GM23338 (cell line): Measurements from ENCODE around the gene MYO9A. TPM values are rescaled to one million over a fixed set of nuclear protein-coding genes. Genes with fewer than 3 reads are reported as not detected.
"Not testable (repeated sequence)": the region's sequence is repeated elsewhere in the genome, so short reads cannot be mapped to it uniquely, and the experiment has no call there.

ENCODE experiments used
- ATAC-seq: fragments of 200-7000 bp; cut with Tn5 transposase; 3 replicates; pipeline ENCODE4 v1.9.1; 2020
- DNase-seq: peaks from one replicate; pipeline ENCODE4 v3.0.0-alpha.2; 2015; ENCODE audit warnings: low spot score
- H2AFZ ChIP-seq: fragments of 200-600 bp; sonication (generic); 2 replicates; pipeline ENCODE4 v1.8.0; 2016; ENCODE audit warnings: antibody characterized with exemption, mild to moderate bottlenecking, moderate library complexity
- H3F3A ChIP-seq: fragments of 200-600 bp; sonication (generic); replicated peaks from 2 replicates; pipeline ENCODE4 v1.8.0; 2017; ENCODE audit warnings: antibody characterized with exemption, mixed run types, low read depth
- H3K27ac ChIP-seq: fragments of 200-600 bp; sonication (generic); 2 replicates; pipeline ENCODE4 v1.6.1; 2016; ENCODE audit warnings: low read depth
- H3K27me3 ChIP-seq: fragments of 200-600 bp; sonication (generic); 2 replicates; pipeline ENCODE4 v1.8.0; 2016; ENCODE audit warnings: mild to moderate bottlenecking, mixed run types, moderate library complexity; ENCODE audit not compliant: insufficient read depth
- H3K36me3 ChIP-seq: fragments of 200-600 bp; sonication (generic); 2 replicates; pipeline ENCODE4 v1.8.0; 2016; ENCODE audit warnings: mild to moderate bottlenecking; ENCODE audit not compliant: insufficient read depth
- H3K4me1 ChIP-seq: fragments of 200-600 bp; sonication (generic); 2 replicates; pipeline ENCODE4 v1.8.0; 2016; ENCODE audit warnings: mild to moderate bottlenecking, moderate library complexity; ENCODE audit not compliant: insufficient read depth
- H3K4me2 ChIP-seq: fragments of 200-600 bp; sonication (generic); 2 replicates; pipeline ENCODE4 v1.7.1; 2017; ENCODE audit warnings: mixed run types
- H3K4me3 ChIP-seq: fragments of 200-600 bp; sonication (generic); 2 replicates; pipeline ENCODE4 v1.6.1; 2016; ENCODE audit warnings: mixed run types
- H3K79me2 ChIP-seq: fragments of 200-600 bp; sonication (generic); replicated peaks from 2 replicates; pipeline ENCODE4 v1.8.0; 2017; ENCODE audit warnings: mild to moderate bottlenecking; ENCODE audit not compliant: insufficient read depth
- H3K9me2 ChIP-seq: fragments of 200-600 bp; sonication (generic); 2 replicates; pipeline ENCODE4 v1.8.0; 2017; ENCODE audit not compliant: insufficient read depth
- H4K20me1 ChIP-seq: fragments of 200-600 bp; sonication (generic); replicated peaks from 2 replicates; pipeline ENCODE4 v1.8.0; 2017; ENCODE audit warnings: mild to moderate bottlenecking; ENCODE audit not compliant: insufficient read depth
- H3K27ac Mint-ChIP-seq: 2 replicates; pipeline ENCODE4 v1.8.0; 2020; ENCODE audit warnings: inconsistent platforms, mild to moderate bottlenecking, moderate library complexity, mixed read lengths
- H3K27me3 Mint-ChIP-seq: 3 replicates; pipeline ENCODE4 v1.8.0; 2022; ENCODE audit warnings: low read depth, mild to moderate bottlenecking, moderate library complexity, mixed read lengths, inconsistent platforms; ENCODE audit not compliant: insufficient read depth, poor library complexity
- H3K36me3 Mint-ChIP-seq: 3 replicates; pipeline ENCODE4 v1.8.0; 2021; ENCODE audit warnings: low read depth, mild to moderate bottlenecking, inconsistent platforms, moderate library complexity, mixed read lengths
- H3K4me1 Mint-ChIP-seq: 3 replicates; pipeline ENCODE4 v1.8.0; 2020; ENCODE audit warnings: mild to moderate bottlenecking, inconsistent platforms, mixed read lengths
- H3K4me3 Mint-ChIP-seq: 3 replicates; pipeline ENCODE4 v1.8.0; 2021; ENCODE audit warnings: moderate library complexity, mild to moderate bottlenecking, inconsistent platforms, mixed read lengths
- H3K9me3 Mint-ChIP-seq: 3 replicates; pipeline ENCODE4 v1.8.0; 2020; ENCODE audit warnings: moderate library complexity, mild to moderate bottlenecking, inconsistent platforms, mixed read lengths
- CREB1 ChIP-seq: fragments of 250-450 bp; sonication (Bioruptor Pico); IDR thresholded peaks from 2 replicates; pipeline ENCODE4 v1.5.0; 2020; ENCODE audit warnings: low read depth, mild to moderate bottlenecking, moderate library complexity
- CTCF ChIP-seq, 2 experiments: fragments of 200-600 bp in 1 of 2; sonication (generic) in 1 of 2; conservative IDR thresholded peaks; 2 replicates each; pipeline versions ENCODE4 v1.5.1 to v1.6.1; 2016 to 2017; ENCODE audit warnings: antibody characterized with exemption in 2 of 2, low read depth in 2 of 2, mild to moderate bottlenecking in 2 of 2, moderate library complexity in 1 of 2
- ETS1 ChIP-seq: IDR thresholded peaks from 2 replicates; pipeline ENCODE4 v1.6.1; 2016; ENCODE audit warnings: antibody characterized with exemption
- JUNB ChIP-seq: IDR thresholded peaks from one replicate; pipeline ENCODE4 v1.6.1; 2016; ENCODE audit warnings: antibody characterized with exemption; ENCODE audit not compliant: unreplicated experiment
- NANOG ChIP-seq: IDR thresholded peaks from 2 replicates; pipeline ENCODE4 v1.6.1; 2016; ENCODE audit warnings: antibody characterized with exemption, borderline replicate concordance
- REST ChIP-seq: IDR thresholded peaks from one replicate; pipeline ENCODE4 v1.6.1; 2018; ENCODE audit warnings: antibody characterized with exemption; ENCODE audit not compliant: unreplicated experiment
- STAT1 ChIP-seq: IDR thresholded peaks from one replicate; pipeline ENCODE4 v1.6.1; 2016; ENCODE audit warnings: antibody characterized with exemption; ENCODE audit not compliant: unreplicated experiment
- ZNF114 ChIP-seq: fragments of 250-450 bp; sonication (Bioruptor Pico); IDR thresholded peaks from 2 replicates; pipeline ENCODE4 v1.5.0; 2020; ENCODE audit warnings: mild to moderate bottlenecking, moderate library complexity
- ZNF331 ChIP-seq: fragments of 250-450 bp; sonication (Bioruptor Pico); IDR thresholded peaks from 2 replicates; pipeline ENCODE4 v1.5.0; 2020; ENCODE audit warnings: low read depth, mild to moderate bottlenecking, moderate library complexity
- polyA plus RNA-seq: library from polyadenylated mRNA; unstranded; fragments of >200 nt; fragmentation: Nextera tagmentation; extraction: Ambion mirVana; gene quantifications from 2 replicates; pipeline ENCODE4 v1.2.1, GENCODE V29; 2016
- total RNA-seq: library from RNA; depleted of rRNA; stranded (reverse); fragments of >200 nt; shearing (Covaris generic); gene quantifications from 2 replicates; pipeline ENCODE4 v1.2.3, GENCODE V29; 2014
- TF ChIP-seq, protein P1 (sequence below): fragments of 250-450 bp; sonication (Bioruptor Pico); IDR thresholded peaks from 2 replicates; pipeline ENCODE4 v1.5.0; 2020; ENCODE audit warnings: mild to moderate bottlenecking, moderate library complexity

MYO9A gene
- total and polyA plus RNA-seq, 2 experiments from 2014 or later = 11.6 to 32.8 TPM

DNA sequence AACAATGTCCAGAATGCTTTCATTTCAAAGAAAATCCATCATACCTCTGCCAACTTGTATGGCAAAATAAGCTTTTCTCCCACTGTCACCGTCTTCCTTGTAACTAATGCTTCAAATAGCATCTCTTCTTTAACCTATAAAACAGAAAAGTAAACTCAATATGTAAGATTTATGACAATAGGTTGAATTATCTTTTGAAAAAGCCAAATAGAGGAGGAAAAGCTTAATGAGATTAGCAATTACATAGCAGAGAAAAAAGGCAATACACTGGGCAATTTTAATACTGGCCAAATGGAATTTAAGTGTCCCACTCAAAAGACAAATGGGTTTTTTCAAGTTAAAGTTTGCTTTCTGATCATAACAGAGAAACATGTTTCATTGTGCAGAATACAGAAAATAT lies 118.1 kb downstream of the MYO9A start:
- Mint-ChIP-seq H3K36me3 (peaks cover 3% of the 10 kb centered on the region; the same call in 1 of the 3 replicates), H3K27ac (no peak overlapping the region), H3K27me3 (no peaks in the 10 kb centered on the region), H3K4me1 (no peaks in the 10 kb centered on the region), H3K9me3 (no peaks in the 10 kb centered on the region), H3K4me3 (no peak overlapping the region)
- H2AFZ ChIP-seq = no peak overlapping the region
- H4K20me1 ChIP-seq = no peaks in the 10 kb centered on the region
- no peaks in the 10 kb centered on the region for H3F3A ChIP-seq
- no peak overlapping the region for H3K4me3 ChIP-seq
- no peaks in the 10 kb centered on the region for H3K27me3 ChIP-seq
- no peak for ATAC-seq
- H3K4me1 ChIP-seq = no peaks in the 10 kb centered on the region
- 0 out of 2 replicates have a peak, but pooled peaks cover 3% of the 10 kb centered on the region for H3K36me3 ChIP-seq
- H3K4me2 ChIP-seq = no peak overlapping the region
- TF ChIP-seq STAT1 (no peak), JUNB (no peak), CTCF (conservative IDR thresholded peaks at IDR 0.05; ENCODE audit: low read depth in 2 of 2) (no peak), ZNF331 (CRISPR knock-in tag) (no peak), CREB1 (CRISPR knock-in tag) (no peak), REST (no peak), ZNF114 (no peak), NANOG (no peak), ETS1 (no peak)
- TF ChIP-seq, protein P1, sequence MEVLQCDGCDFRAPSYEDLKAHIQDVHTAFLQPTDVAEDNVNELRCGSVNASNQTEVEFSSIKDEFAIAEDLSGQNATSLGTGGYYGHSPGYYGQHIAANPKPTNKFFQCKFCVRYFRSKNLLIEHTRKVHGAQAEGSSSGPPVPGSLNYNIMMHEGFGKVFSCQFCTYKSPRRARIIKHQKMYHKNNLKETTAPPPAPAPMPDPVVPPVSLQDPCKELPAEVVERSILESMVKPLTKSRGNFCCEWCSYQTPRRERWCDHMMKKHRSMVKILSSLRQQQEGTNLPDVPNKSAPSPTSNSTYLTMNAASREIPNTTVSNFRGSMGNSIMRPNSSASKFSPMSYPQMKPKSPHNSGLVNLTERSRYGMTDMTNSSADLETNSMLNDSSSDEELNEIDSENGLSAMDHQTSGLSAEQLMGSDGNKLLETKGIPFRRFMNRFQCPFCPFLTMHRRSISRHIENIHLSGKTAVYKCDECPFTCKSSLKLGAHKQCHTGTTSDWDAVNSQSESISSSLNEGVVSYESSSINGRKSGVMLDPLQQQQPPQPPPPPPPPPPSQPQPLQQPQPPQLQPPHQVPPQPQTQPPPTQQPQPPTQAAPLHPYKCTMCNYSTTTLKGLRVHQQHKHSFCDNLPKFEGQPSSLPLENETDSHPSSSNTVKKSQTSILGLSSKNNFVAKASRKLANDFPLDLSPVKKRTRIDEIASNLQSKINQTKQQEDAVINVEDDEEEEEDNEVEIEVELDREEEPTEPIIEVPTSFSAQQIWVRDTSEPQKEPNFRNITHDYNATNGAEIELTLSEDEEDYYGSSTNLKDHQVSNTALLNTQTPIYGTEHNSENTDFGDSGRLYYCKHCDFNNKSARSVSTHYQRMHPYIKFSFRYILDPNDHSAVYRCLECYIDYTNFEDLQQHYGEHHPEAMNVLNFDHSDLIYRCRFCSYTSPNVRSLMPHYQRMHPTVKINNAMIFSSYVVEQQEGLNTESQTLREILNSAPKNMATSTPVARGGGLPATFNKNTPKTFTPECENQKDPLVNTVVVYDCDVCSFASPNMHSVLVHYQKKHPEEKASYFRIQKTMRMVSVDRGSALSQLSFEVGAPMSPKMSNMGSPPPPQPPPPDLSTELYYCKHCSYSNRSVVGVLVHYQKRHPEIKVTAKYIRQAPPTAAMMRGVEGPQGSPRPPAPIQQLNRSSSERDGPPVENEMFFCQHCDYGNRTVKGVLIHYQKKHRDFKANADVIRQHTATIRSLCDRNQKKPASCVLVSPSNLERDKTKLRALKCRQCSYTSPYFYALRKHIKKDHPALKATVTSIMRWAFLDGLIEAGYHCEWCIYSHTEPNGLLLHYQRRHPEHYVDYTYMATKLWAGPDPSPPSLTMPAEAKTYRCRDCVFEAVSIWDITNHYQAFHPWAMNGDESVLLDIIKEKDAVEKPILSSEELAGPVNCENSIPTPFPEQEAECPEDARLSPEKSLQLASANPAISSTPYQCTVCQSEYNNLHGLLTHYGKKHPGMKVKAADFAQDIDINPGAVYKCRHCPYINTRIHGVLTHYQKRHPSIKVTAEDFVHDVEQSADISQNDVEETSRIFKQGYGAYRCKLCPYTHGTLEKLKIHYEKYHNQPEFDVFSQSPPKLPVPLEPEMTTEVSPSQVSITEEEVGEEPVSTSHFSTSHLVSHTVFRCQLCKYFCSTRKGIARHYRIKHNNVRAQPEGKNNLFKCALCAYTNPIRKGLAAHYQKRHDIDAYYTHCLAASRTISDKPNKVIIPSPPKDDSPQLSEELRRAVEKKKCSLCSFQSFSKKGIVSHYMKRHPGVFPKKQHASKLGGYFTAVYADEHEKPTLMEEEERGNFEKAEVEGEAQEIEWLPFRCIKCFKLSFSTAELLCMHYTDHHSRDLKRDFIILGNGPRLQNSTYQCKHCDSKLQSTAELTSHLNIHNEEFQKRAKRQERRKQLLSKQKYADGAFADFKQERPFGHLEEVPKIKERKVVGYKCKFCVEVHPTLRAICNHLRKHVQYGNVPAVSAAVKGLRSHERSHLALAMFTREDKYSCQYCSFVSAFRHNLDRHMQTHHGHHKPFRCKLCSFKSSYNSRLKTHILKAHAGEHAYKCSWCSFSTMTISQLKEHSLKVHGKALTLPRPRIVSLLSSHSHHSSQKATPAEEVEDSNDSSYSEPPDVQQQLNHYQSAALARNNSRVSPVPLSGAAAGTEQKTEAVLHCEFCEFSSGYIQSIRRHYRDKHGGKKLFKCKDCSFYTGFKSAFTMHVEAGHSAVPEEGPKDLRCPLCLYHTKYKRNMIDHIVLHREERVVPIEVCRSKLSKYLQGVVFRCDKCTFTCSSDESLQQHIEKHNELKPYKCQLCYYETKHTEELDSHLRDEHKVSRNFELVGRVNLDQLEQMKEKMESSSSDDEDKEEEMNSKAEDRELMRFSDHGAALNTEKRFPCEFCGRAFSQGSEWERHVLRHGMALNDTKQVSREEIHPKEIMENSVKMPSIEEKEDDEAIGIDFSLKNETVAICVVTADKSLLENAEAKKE (CRISPR knock-in tag) = no peak
- DNase-seq = no peak
- H3K9me2 ChIP-seq = no peaks in the 10 kb centered on the region
- no peak overlapping the region for H3K27ac ChIP-seq
- no peaks in the 10 kb centered on the region for H3K79me2 ChIP-seq

- not testable (repeated sequence) for H3K79me2 ChIP-seq, H3K4me3 ChIP-seq, H2AFZ ChIP-seq, H3K9me2 ChIP-seq, H3K36me3 ChIP-seq, H3K27me3 Mint-ChIP-seq, DNase-seq, H3K36me3 Mint-ChIP-seq, H3K27me3 ChIP-seq, H3K4me2 ChIP-seq, H3K27ac ChIP-seq, H3K4me1 Mint-ChIP-seq, H3K4me3 Mint-ChIP-seq, H3K27ac Mint-ChIP-seq, H3F3A ChIP-seq, H4K20me1 ChIP-seq, ATAC-seq, H3K4me1 ChIP-seq, H3K9me3 Mint-ChIP-seq
Observed at GRCh38 chr15:71998717-71999116, 119.2 kb downstream of the MYO9A start.
